ENCODE measurements around the gene CDC14A.

The CDC14A gene

DNA sequence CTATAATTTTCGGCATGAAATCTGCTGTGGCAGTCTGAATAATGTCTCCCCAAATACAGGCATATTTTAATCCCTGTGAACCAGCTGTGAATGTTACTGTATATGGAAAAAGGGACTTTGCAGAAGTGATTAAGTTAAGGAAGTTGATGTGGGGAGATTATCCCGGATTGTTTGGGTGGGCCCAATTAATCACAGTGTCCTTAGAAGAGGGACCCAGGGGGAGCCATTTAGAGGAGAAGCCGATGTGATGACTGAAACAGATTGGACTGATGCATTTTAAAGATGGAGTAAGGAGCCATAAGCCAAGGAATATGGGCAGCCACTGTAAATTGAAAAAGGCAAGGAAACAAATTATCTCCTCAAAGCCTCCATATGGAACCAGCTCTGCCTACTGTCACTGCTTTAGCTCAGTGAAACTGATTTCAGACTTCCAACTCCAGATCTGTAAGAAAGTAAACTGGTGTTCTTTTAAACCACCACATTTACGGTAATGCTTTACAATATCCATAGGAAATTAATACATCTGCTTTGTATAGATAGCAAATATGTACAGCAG is 124.5 kb downstream of the CDC14A start:
- H3K4me3 ChIP-seq (ENCODE audit: low read length): no peak overlapping the region
- H3K4me1 ChIP-seq (ENCODE audit: control insufficient read depth, insufficient read depth, low read length): no peaks in the 10 kb centered on the region
- H3K36me3 ChIP-seq (ENCODE audit: control insufficient read depth, insufficient read depth, low read length): no peaks in the 10 kb centered on the region
- H3K27me3 ChIP-seq (ENCODE audit: control insufficient read depth, insufficient read depth, low read length): no peaks in the 10 kb centered on the region
- no peak overlapping the region for H3K27ac ChIP-seq (ENCODE audit: low read depth, low read length)
- H3K9ac ChIP-seq (ENCODE audit: low read length): no peak overlapping the region

DNA sequence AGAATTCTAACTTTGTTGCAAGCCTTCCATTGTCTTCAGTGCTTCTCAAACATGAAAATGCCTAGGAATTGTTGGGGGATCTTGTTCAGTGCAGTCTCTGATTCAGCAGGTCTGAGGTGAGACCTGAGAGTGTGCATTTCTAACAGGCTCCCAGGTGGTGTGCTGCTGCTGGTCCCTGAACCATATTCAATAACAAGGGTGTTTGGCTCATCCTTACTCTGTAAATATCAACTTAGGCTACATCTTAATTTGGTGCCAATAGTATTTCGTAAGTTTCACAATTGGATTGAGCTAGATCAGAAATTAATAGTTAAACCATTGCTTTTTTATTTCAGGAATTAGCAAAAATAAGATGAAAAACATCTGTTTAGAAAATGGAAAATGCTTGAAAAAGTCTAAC is 126.5 kb downstream of the CDC14A start:
- Histone ChIP-seq H3K27me3 (ENCODE audit: control insufficient read depth, insufficient read depth, low read length) (no peaks in the 10 kb centered on the region), H3K27ac (ENCODE audit: low read depth, low read length) (no peak overlapping the region), H3K4me3 (ENCODE audit: low read length) (no peak overlapping the region), H3K4me1 (ENCODE audit: control insufficient read depth, insufficient read depth, low read length) (no peaks in the 10 kb centered on the region), H3K9ac (ENCODE audit: low read length) (no peak overlapping the region), H3K36me3 (ENCODE audit: control insufficient read depth, insufficient read depth, low read length) (no peaks in the 10 kb centered on the region)

DNA sequence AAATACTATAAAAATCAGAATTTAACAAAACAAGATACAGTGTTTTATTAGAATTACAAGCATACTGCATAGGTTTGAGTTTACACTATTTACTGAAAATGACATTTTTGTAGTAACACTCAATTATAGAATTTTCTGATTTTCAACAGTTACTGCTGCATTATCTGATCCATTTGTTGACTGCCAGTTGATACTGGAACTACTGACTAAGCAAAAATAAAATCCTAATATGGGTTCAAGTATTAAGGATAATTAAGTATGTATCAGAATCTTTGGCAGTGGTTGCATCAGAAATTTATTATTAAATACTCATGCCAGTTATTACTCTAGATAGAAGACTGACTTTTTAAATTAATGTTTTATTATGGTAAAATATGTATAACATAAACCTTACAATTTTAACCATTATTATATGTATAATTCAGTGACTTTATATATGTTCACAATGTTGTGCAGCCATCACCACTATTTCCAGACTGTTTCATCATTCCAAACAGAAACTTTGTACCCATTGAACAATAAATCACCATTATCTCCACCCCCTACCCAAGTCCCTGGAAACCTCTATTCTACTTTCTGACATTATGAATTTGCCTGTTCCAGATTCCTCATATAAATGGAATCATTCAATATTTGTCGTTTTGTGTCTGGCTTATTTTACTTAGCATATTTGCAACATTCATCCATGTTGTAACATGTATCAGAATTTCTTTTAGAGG is 127.5 kb downstream of the CDC14A start:
- Histone ChIP-seq H3K4me3 (ENCODE audit: low read length) (no peak overlapping the region), H3K4me1 (ENCODE audit: control insufficient read depth, insufficient read depth, low read length) (no peaks in the 10 kb centered on the region), H3K36me3 (ENCODE audit: control insufficient read depth, insufficient read depth, low read length) (no peaks in the 10 kb centered on the region), H3K9ac (ENCODE audit: low read length) (no peak overlapping the region), H3K27me3 (ENCODE audit: control insufficient read depth, insufficient read depth, low read length) (no peaks in the 10 kb centered on the region), H3K27ac (ENCODE audit: low read depth, low read length) (no peak overlapping the region)

DNA sequence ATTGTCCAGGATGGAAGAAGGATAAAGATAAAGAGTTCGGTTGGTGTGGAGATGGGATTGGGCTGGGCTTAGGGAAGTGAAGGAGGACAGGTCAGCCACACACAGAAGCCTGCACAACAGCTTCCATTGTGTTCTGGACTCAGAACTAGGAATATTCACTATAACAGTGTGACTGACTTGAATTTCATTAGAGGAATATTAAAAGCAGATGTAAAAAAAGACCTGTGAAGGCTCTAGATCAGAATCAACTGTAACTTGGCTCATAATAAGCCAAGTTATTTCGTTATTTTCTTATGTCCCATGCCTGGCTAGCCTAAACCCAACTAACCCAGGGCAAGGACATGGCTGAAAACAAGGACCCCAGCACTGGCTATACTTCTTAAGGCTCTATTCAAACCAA is 129.0 kb downstream of the CDC14A start:
- Histone ChIP-seq H3K27ac (ENCODE audit: low read depth, low read length) (no peak overlapping the region), H3K27me3 (ENCODE audit: control insufficient read depth, insufficient read depth, low read length) (no peaks in the 10 kb centered on the region), H3K9ac (ENCODE audit: low read length) (no peak overlapping the region), H3K4me3 (ENCODE audit: low read length) (no peak overlapping the region), H3K4me1 (ENCODE audit: control insufficient read depth, insufficient read depth, low read length) (no peaks in the 10 kb centered on the region), H3K36me3 (ENCODE audit: control insufficient read depth, insufficient read depth, low read length) (no peaks in the 10 kb centered on the region)

DNA sequence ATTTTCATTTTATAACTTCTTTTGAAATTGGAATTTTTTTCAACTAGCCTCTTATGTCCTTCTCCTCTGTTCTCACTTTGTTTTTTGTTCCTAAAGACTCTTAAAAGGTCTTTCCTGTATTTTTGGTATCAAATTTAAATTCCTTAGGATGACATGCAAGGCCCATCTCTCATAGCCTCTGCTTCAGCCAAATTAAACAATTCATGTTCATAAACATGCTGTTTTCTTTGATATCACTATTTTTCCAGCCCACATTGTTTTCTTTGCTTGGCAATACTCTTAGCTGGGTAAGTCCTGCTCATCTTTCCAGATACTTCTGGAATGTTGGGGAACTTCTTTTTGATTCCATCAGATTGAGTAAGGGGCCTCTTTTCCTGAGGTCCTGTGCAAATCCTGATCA is 129.9 kb downstream of the CDC14A start:
- Histone ChIP-seq H3K4me1 (ENCODE audit: control insufficient read depth, insufficient read depth, low read length) (no peaks in the 10 kb centered on the region), H3K27me3 (ENCODE audit: control insufficient read depth, insufficient read depth, low read length) (no peaks in the 10 kb centered on the region), H3K4me3 (ENCODE audit: low read length) (no peak overlapping the region), H3K36me3 (ENCODE audit: control insufficient read depth, insufficient read depth, low read length) (no peaks in the 10 kb centered on the region), H3K9ac (ENCODE audit: low read length) (no peak overlapping the region), H3K27ac (ENCODE audit: low read depth, low read length) (no peak overlapping the region)

DNA sequence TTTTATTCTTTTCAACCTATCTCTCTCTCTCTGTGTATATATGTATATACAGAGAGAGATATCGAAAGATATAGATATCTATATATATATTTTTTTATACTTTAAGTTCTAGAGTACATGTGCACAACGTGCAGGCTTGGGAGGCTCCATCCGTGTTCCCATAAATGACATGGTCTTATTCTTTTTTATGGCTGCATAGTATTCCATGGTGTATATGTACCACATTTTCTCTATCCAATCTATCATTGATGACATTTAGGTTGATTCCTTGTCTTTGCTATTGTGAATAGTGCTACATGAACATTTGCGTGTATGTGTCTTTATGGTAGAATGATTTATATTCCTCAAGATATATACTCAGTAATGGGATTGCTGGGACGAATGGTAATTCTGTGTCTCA is 130.4 kb downstream of the CDC14A start:
- Histone ChIP-seq H3K27me3 (ENCODE audit: control insufficient read depth, insufficient read depth, low read length) (no peaks in the 10 kb centered on the region), H3K27ac (ENCODE audit: low read depth, low read length) (no peak overlapping the region), H3K4me3 (ENCODE audit: low read length) (no peak overlapping the region), H3K4me1 (ENCODE audit: control insufficient read depth, insufficient read depth, low read length) (no peaks in the 10 kb centered on the region), H3K9ac (ENCODE audit: low read length) (no peak overlapping the region), H3K36me3 (ENCODE audit: control insufficient read depth, insufficient read depth, low read length) (no peaks in the 10 kb centered on the region)

DNA sequence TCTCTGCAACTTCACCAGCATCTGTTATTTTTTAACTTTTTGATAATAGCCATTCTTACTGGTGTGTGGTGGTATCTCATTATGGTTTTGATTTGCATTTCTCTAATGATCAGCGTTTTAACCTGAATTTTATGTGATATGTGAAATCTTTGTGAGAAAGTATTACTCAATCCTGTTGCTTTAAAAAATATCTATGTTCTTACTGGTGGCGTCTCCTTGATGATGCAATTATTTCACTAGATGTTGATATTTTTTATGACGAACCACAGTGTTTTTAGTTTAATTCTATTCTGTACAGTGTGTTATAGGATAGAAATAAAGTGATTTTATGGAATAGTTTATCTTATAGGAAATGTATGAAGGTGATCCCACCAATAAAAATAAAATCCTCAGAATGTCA is 130.9 kb downstream of the CDC14A start:
- no peak overlapping the region for H3K27ac ChIP-seq (ENCODE audit: low read depth, low read length)
- H3K9ac ChIP-seq (ENCODE audit: low read length): no peak overlapping the region
- H3K27me3 ChIP-seq (ENCODE audit: control insufficient read depth, insufficient read depth, low read length): no peaks in the 10 kb centered on the region
- no peaks in the 10 kb centered on the region for H3K36me3 ChIP-seq (ENCODE audit: control insufficient read depth, insufficient read depth, low read length)
- H3K4me1 ChIP-seq (ENCODE audit: control insufficient read depth, insufficient read depth, low read length): no peaks in the 10 kb centered on the region
- H3K4me3 ChIP-seq (ENCODE audit: low read length): no peak overlapping the region

DNA sequence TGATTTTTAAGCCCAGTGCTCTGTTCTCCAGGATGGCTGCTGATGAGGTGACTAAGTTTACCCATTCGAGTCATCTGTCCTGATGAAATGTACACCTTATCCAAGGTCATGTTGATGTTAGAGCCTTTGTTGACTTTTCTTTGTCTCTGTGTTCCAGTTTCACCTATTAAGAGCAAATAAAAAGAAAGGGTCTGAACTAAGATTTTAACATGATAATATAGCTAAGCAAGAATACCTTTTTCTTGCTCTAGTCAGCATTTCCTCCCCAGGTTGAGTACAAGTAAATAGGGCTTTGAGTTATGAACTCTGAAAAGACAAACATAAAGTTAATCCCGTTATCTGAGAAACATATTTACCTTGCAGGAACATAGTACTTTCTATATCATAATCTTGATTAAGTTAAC is 133.6 kb downstream of the CDC14A start:
- Histone ChIP-seq H3K4me1 (ENCODE audit: control insufficient read depth, insufficient read depth, low read length) (no peaks in the 10 kb centered on the region), H3K27ac (ENCODE audit: low read depth, low read length) (no peak overlapping the region)

DNA sequence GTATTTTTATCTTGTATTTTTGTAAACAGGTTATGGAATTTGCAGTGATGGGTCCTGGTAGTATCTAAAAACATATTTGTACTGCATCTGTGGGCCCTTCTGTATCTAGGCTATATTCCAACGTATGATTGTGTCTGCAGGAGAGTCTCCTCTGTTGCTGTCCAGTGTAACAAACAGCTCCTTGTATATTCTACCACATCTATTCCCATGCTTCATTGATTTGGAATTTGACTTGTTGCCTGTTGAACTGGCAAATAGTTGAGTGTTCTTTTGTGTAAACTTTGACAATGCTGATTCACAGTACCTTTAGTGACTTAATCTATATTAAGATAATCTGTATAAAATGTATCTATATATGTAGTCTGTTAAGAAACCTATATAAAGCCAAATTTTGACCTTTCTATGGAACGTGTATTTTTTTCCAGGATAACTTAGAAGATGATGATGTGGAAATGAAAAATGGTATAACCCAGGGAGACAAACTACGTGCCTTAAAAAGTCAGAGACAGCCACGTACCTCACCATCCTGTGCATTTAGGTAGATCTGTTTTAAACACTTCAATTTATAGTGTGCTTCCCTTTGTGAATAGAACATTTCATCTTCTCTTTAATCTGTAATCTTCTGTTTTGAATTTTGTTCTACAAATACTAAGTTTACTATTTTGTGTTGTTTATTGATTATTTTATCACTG is 142.2 kb downstream of the CDC14A start:
- no peak overlapping the region for H3K27ac ChIP-seq (ENCODE audit: low read depth, low read length)
- no peaks in the 10 kb centered on the region for H3K4me1 ChIP-seq (ENCODE audit: control insufficient read depth, insufficient read depth, low read length)
- H3K36me3 ChIP-seq (ENCODE audit: control insufficient read depth, insufficient read depth, low read length): peaks cover 15% of the 10 kb centered on the region
- H3K27me3 ChIP-seq (ENCODE audit: control insufficient read depth, insufficient read depth, low read length): no peaks in the 10 kb centered on the region
- H3K4me3 ChIP-seq (ENCODE audit: low read length): no peak overlapping the region
- no peak overlapping the region for H3K9ac ChIP-seq (ENCODE audit: low read length)

More for the DNA sequence above, 133.6 kb downstream of the CDC14A start:
- Histone ChIP-seq H3K9ac (ENCODE audit: low read length) (no peak overlapping the region), H3K27me3 (ENCODE audit: control insufficient read depth, insufficient read depth, low read length) (no peaks in the 10 kb centered on the region), H3K36me3 (ENCODE audit: control insufficient read depth, insufficient read depth, low read length) (no peaks in the 10 kb centered on the region), H3K4me3 (ENCODE audit: low read length) (no peak overlapping the region)

DNA sequence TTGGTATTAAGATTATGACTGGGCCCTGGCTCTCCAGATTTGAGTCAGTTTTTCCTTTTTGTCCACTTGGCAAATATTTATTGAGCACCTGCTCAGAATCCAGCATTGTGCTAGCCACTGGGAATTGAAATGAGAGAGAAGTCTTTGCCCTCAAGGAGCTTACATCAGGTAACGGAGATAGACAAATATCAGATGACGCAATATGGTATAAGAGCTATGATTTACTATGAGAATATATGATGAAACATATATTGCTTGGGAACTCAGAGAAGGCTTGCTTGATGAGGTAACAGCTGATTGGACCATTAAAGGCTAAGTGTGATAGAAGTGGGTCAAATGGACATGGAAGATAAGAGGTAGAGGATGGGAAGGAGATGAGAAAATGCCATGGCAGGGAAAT is 144.6 kb downstream of the CDC14A start:
- Histone ChIP-seq H3K27ac (ENCODE audit: low read depth, low read length) (no peak overlapping the region), H3K27me3 (ENCODE audit: control insufficient read depth, insufficient read depth, low read length) (no peaks in the 10 kb centered on the region), H3K36me3 (ENCODE audit: control insufficient read depth, insufficient read depth, low read length) (peaks cover 15% of the 10 kb centered on the region), H3K9ac (ENCODE audit: low read length) (no peak overlapping the region), H3K4me1 (ENCODE audit: control insufficient read depth, insufficient read depth, low read length) (no peaks in the 10 kb centered on the region), H3K4me3 (ENCODE audit: low read length) (no peak overlapping the region)

DNA sequence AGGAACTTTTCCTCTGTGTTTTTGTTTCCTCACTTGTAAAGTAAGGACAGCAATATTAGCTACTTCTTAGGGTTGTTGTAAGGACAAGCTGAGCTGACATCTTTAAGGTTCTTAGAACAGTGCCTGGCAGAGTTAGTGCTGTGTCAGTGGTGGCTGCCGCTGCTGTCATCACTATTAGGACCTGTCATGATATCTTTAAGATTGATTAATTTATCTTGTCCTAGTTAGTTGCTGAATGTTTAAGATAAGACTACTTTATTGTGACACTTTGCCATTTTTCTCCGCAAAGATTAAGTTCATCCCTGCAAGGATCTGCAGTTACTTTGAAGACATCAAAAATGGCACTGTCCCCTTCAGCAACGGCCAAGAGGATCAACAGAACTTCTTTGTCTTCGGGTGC is 145.5 kb downstream of the CDC14A start:
- no peaks in the 10 kb centered on the region for H3K27me3 ChIP-seq (ENCODE audit: control insufficient read depth, insufficient read depth, low read length)

DNA sequence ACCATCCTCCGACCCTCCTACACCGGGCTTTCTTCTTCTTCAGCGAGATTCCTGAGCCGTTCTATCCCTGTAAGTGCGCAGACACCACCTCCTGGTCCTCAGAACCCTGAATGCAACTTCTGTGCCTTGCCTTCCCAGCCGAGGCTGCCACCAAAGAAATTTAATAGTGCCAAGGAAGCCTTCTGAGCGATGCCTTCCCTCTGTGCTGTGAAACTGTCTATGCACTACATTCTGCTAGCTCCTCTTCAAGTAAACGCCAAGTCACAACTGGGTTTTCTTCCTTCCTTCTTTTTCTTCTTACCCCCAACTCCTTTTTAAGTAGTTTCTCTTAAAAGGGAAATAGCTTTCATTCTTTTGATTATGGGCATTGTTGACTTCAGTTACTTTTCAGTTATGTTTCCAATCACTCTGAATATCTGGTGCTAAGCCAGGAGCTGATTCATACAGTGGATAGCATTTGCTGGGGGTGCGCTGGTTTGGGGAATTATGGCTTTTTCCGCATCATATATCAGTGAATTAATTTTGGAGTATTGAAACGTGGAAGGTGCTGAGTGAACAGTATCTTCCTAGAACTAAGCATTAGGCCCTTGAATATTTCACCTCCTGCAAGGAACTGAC is 147.0 kb downstream of the CDC14A start:
- H3K36me3 ChIP-seq (ENCODE audit: control insufficient read depth, insufficient read depth, low read length): peaks cover 15% of the 10 kb centered on the region

More for the DNA sequence above, 145.5 kb downstream of the CDC14A start:
- Histone ChIP-seq H3K36me3 (ENCODE audit: control insufficient read depth, insufficient read depth, low read length) (peaks cover 15% of the 10 kb centered on the region), H3K4me1 (ENCODE audit: control insufficient read depth, insufficient read depth, low read length) (no peaks in the 10 kb centered on the region), H3K4me3 (ENCODE audit: low read length) (no peak overlapping the region), H3K9ac (ENCODE audit: low read length) (no peak overlapping the region), H3K27ac (ENCODE audit: low read depth, low read length) (no peak overlapping the region)

More for the DNA sequence above, 147.0 kb downstream of the CDC14A start:
- no peaks in the 10 kb centered on the region for H3K27me3 ChIP-seq (ENCODE audit: control insufficient read depth, insufficient read depth, low read length)
- no peak overlapping the region for H3K27ac ChIP-seq (ENCODE audit: low read depth, low read length)
- no peak overlapping the region for H3K4me3 ChIP-seq (ENCODE audit: low read length)
- no peaks in the 10 kb centered on the region for H3K4me1 ChIP-seq (ENCODE audit: control insufficient read depth, insufficient read depth, low read length)
- H3K9ac ChIP-seq (ENCODE audit: low read length): no peak overlapping the region

All from rectal smooth muscle tissue (tissue), 1 donor.